H1 (cell line): Measurements from ENCODE around the gene FJX1.

Experiments
- ATF3 ChIP-seq: IDR thresholded peaks from 2 replicates; pipeline ENCODE4 v1.6.1; 2011; ENCODE audit warnings: low read depth, mild to moderate bottlenecking, low read length; ENCODE audit not compliant: insufficient read depth
- CTCF ChIP-seq, 3 experiments: IDR thresholded peaks; 1 replicate in 2 of 3; 2 replicates in 1 of 3; pipeline versions ENCODE4 v1.5.1 to v1.6.1; 2011; ENCODE audit warnings: low read length in 3 of 3, mild to moderate bottlenecking in 3 of 3, inconsistent platforms in 2 of 3, low read depth in 1 of 3, moderate library complexity in 1 of 3; ENCODE audit not compliant: insufficient read depth in 1 of 3; ENCODE audit errors: control extremely low read depth in 1 of 3
- EP300 ChIP-seq, 2 experiments: IDR thresholded peaks; 1 replicate in 1 of 2; 2 replicates in 1 of 2; pipeline ENCODE4 v1.6.1; 2011 to 2012; ENCODE audit warnings: low read depth in 2 of 2, low read length in 2 of 2, mild to moderate bottlenecking in 2 of 2, borderline replicate concordance in 1 of 2, inconsistent platforms in 1 of 2, moderate library complexity in 1 of 2
- EZH2 ChIP-seq: fragments of 200-600 bp; sonication (generic); IDR thresholded peaks from 2 replicates; pipeline ENCODE4 v1.7.1; 2012; ENCODE audit warnings: low read depth, mild to moderate bottlenecking, moderate library complexity, low read length, inconsistent platforms; ENCODE audit not compliant: severe bottlenecking
- HDAC6 ChIP-seq: IDR thresholded peaks from one replicate; pipeline ENCODE4 v1.7.1; 2012; ENCODE audit warnings: low read depth, mild to moderate bottlenecking, inconsistent platforms, low read length, moderate library complexity
- NANOG ChIP-seq: IDR thresholded peaks from 2 replicates; pipeline ENCODE4 v1.6.1; 2011; ENCODE audit warnings: low read length, low read depth, mild to moderate bottlenecking, inconsistent platforms; ENCODE audit not compliant: insufficient read depth, poor library complexity, severe bottlenecking
- POLR2A ChIP-seq, 2 experiments: IDR thresholded peaks; 1 replicate in 1 of 2; 2 replicates in 1 of 2; pipeline ENCODE4 v1.6.1; 2011; ENCODE audit warnings: low read depth in 2 of 2, low read length in 2 of 2, mild to moderate bottlenecking in 2 of 2; ENCODE audit errors: control extremely low read depth in 1 of 2
- POLR2AphosphoS5 ChIP-seq: IDR thresholded peaks from 2 replicates; pipeline ENCODE4 v1.6.1; 2011; ENCODE audit warnings: low read depth, low read length
- RAD21 ChIP-seq, 2 experiments: IDR thresholded peaks in 1 of 2; conservative IDR thresholded peaks in 1 of 2; 2 replicates each; pipeline ENCODE4 v1.6.1; 2011; ENCODE audit warnings: low read depth in 2 of 2, low read length in 2 of 2, improper control_type of control experiment in 1 of 2, inconsistent platforms in 1 of 2, mild to moderate bottlenecking in 1 of 2, moderate library complexity in 1 of 2
- RFX5 ChIP-seq: IDR thresholded peaks from 2 replicates; pipeline ENCODE4 v1.6.1; 2011; ENCODE audit warnings: low read depth, low read length, improper control_type of control experiment, borderline replicate concordance
- SRF ChIP-seq: IDR thresholded peaks from 2 replicates; pipeline ENCODE4 v1.6.1; 2011; ENCODE audit warnings: mild to moderate bottlenecking, low read depth, low read length, moderate library complexity
- TAF1 ChIP-seq: IDR thresholded peaks from 2 replicates; pipeline ENCODE4 v1.6.1; 2011; ENCODE audit warnings: mild to moderate bottlenecking, low read depth, low read length
- TEAD4 ChIP-seq: IDR thresholded peaks from 2 replicates; pipeline ENCODE4 v1.6.1; 2012; ENCODE audit warnings: low read depth, low read length, inconsistent platforms, mixed read lengths
- ZNF274 ChIP-seq: IDR thresholded peaks from 2 replicates; pipeline ENCODE4 v1.7.0; 2012; ENCODE audit warnings: low read length, borderline replicate concordance; ENCODE audit errors: extremely low read depth

GRCh38 chr11:35606206-35606605 is 12.1 kb upstream of the FJX1 start:
- TF ChIP-seq POLR2AphosphoS5 (no peak), SRF (no peak), RAD21 (IDR thresholded peaks at IDR 0.05 in 1 of 2, conservative IDR thresholded peaks at IDR 0.05 in 1 of 2; ENCODE audit: low read depth in 2 of 2, low read length in 2 of 2) (no peak), EP300 (IDR thresholded peaks at IDR 0.05; ENCODE audit: borderline replicate concordance in 1 of 2, low read depth in 2 of 2, low read length in 2 of 2) (no peak), POLR2A (IDR thresholded peaks at IDR 0.05; ENCODE audit: control extremely low read depth in 1 of 2, low read depth in 2 of 2, low read length in 2 of 2) (no peak), ZNF274 (no peak), ATF3 (no peak), CTCF (IDR thresholded peaks at IDR 0.05; ENCODE audit: control extremely low read depth in 1 of 3, insufficient read depth in 1 of 3, low read depth in 1 of 3, low read length in 3 of 3) (no peak), EZH2 (no peak), NANOG (no peak), RFX5 (no peak), HDAC6 (no peak), TAF1 (no peak), TEAD4 (no peak)
